Omental fat pad (tissue), 4 donors: ENCODE results near the gene ATG4D. TPM values are rescaled to one million over a fixed set of nuclear protein-coding genes. Genes with fewer than 3 reads are reported as not detected.

Source experiments
- ATAC-seq: fragments of 150-250 bp; one replicate; pipeline ENCODE4 v1.9.1; 2016; ENCODE audit warnings: mild to moderate bottlenecking, moderate library complexity; ENCODE audit not compliant: low FRiP score
- DNase-seq: peaks from one replicate; pipeline ENCODE4 v3.0.0-alpha.2; 2019; ENCODE audit warnings: low spot score
- CTCF ChIP-seq, 3 donors: fragments of 450-650 bp; IDR thresholded peaks; one replicate each; pipeline ENCODE4 v1.5.1; 2016 to 2017; ENCODE audit warnings: antibody characterized with exemption in 3 of 3, mild to moderate bottlenecking in 3 of 3, moderate library complexity in 2 of 3
- total RNA-seq, 4 donors: library from RNA; depleted of rRNA; stranded (reverse); fragments of >200 nt; gene quantifications; one replicate each; pipeline ENCODE4 v1.1.0, GENCODE V29; 2016

ATG4D gene
- total RNA-seq, 4 donors from 2014 or later, result 12.9 to 16.6 (median 15.4) TPM

GRCh38 chr19:10560154-10560553 lies 16.4 kb downstream of the ATG4D start:
- ATAC-seq (no peak), DNase-seq (no peak)
- no peak for TF ChIP-seq CTCF (IDR thresholded peaks at IDR 0.05)

- no peak for TF ChIP-seq CTCF (IDR thresholded peaks at IDR 0.05)
- ATAC-seq (no peak), DNase-seq (no peak)
These were observed 18.9 kb downstream of the ATG4D start for GRCh38 chr19:10562609-10563008.

GRCh38 chr19:10565028-10565566 lies 21.4 kb downstream of the ATG4D start:
- DNase-seq (no peak), ATAC-seq (peak; percentile 0)
- peak in 1 of 3 donors; percentile 13 for TF ChIP-seq CTCF (IDR thresholded peaks at IDR 0.05)

GRCh38 chr19:10565567-10566407 lies 22.1 kb downstream of the ATG4D start, which contains the start of gene KRI1:
KRI1 (minus strand) TSS chr19:10566010; CDS start chr19:10565999, 11 bp downstream.
- peak in 2 of 3 donors; percentile 24 to 42 for TF ChIP-seq CTCF (IDR thresholded peaks at IDR 0.05)
- ATAC-seq, result peak; percentile 82
- DNase-seq, result peak; percentile 90

GRCh38 chr19:10566408-10566657 lies 22.6 kb downstream of the ATG4D start:
- ATAC-seq (no peak), DNase-seq (no peak)
- no peak for TF ChIP-seq CTCF (IDR thresholded peaks at IDR 0.05)

GRCh38 chr19:10566658-10567410 lies 23.1 kb downstream of the ATG4D start:
- ATAC-seq, result no peak
- TF ChIP-seq CTCF (IDR thresholded peaks at IDR 0.05), result no peak
- DNase-seq, result no peak
